ENCODE measurements around the gene MPDZ. TPM values are rescaled to one million over a fixed set of nuclear protein-coding genes. Genes with fewer than 3 reads are reported as not detected.

MPDZ gene
- total and polyA plus RNA-seq, 2 of the 4 experiments (the other 2 are of a cell fraction), result 18.8 to 39.3 TPM

- no peaks in the 10 kb centered on the region for H3K9me3 ChIP-seq (ENCODE audit: control insufficient read depth, insufficient read depth, low read length)
- no peak overlapping the region for H2AFZ ChIP-seq (replicated peaks; ENCODE audit: low read length, poor library complexity)
- H2AK5ac ChIP-seq (ENCODE audit: low read depth, low read length), result no peak overlapping the region
- H4K20me1 ChIP-seq (ENCODE audit: insufficient read depth, low read length), result no peaks in the 10 kb centered on the region
- ChIA-PET POLR2A (ENCODE audit: unreplicated experiment) (no interaction called here), CTCF (interaction anchor here (1.1 kb wide), 1 partner anchor 19 kb away, joined by 3 read pairs; no protein-coding TSS in a partner anchor)
- no TSS peak for BruUV-seq (replicated peaks)
- DNase-seq, result no peak
- H2BK20ac ChIP-seq (ENCODE audit: low read depth, low read length), result no peak overlapping the region
- H3K18ac ChIP-seq (ENCODE audit: low read depth, low read length), result no peak overlapping the region
- H2BK120ac ChIP-seq (ENCODE audit: low read depth, low read length), result no peak overlapping the region
- H4K91ac ChIP-seq (ENCODE audit: insufficient read depth, low read depth, low read length), result no peak overlapping the region
- in situ Hi-C loops (cut with MboI; ENCODE audit: low sequenced_read_pairs), result no loop called here
- TF ChIP-seq RFX5 (IDR thresholded peaks at IDR 0.05; ENCODE audit: low read depth, low read length), result no peak
- TF ChIP-seq RAD21 (IDR thresholded peaks at IDR 0.05; ENCODE audit: low read length), result no peak
- TF ChIP-seq CEBPB (IDR thresholded peaks at IDR 0.05; ENCODE audit: low read depth, low read length), result no peak
- TF ChIP-seq, protein P1, sequence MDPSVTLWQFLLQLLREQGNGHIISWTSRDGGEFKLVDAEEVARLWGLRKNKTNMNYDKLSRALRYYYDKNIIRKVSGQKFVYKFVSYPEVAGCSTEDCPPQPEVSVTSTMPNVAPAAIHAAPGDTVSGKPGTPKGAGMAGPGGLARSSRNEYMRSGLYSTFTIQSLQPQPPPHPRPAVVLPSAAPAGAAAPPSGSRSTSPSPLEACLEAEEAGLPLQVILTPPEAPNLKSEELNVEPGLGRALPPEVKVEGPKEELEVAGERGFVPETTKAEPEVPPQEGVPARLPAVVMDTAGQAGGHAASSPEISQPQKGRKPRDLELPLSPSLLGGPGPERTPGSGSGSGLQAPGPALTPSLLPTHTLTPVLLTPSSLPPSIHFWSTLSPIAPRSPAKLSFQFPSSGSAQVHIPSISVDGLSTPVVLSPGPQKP (IDR thresholded peaks at IDR 0.05; ENCODE audit: borderline replicate concordance, low read depth, low read length), result no peak
- TF ChIP-seq MXI1 (IDR thresholded peaks at IDR 0.05; ENCODE audit: borderline replicate concordance, low read depth, low read length), result no peak
- TF ChIP-seq MAFK (IDR thresholded peaks at IDR 0.05; ENCODE audit: low read depth, low read length), result no peak
- TF ChIP-seq BHLHE40 (IDR thresholded peaks at IDR 0.05; ENCODE audit: low read depth, low read length), result no peak
- TF ChIP-seq FOS (IDR thresholded peaks at IDR 0.05; ENCODE audit: low read depth, low read length), result no peak
- TF ChIP-seq SMC3 (IDR thresholded peaks at IDR 0.05; ENCODE audit: low read depth, low read length), result no peak
- no peak for TF ChIP-seq MAZ (IDR thresholded peaks at IDR 0.05; ENCODE audit: borderline replicate concordance, low read depth, low read length)
- no peak for TF ChIP-seq NFE2L2 (IDR thresholded peaks at IDR 0.05; ENCODE audit: low read depth, low read length)
- no peak for TF ChIP-seq RCOR1 (IDR thresholded peaks at IDR 0.05; ENCODE audit: insufficient replicate concordance, low read length)
- no peak for TF ChIP-seq CHD1 (IDR thresholded peaks at IDR 0.05; ENCODE audit: low read depth, low read length)
- TF ChIP-seq, protein P2, sequence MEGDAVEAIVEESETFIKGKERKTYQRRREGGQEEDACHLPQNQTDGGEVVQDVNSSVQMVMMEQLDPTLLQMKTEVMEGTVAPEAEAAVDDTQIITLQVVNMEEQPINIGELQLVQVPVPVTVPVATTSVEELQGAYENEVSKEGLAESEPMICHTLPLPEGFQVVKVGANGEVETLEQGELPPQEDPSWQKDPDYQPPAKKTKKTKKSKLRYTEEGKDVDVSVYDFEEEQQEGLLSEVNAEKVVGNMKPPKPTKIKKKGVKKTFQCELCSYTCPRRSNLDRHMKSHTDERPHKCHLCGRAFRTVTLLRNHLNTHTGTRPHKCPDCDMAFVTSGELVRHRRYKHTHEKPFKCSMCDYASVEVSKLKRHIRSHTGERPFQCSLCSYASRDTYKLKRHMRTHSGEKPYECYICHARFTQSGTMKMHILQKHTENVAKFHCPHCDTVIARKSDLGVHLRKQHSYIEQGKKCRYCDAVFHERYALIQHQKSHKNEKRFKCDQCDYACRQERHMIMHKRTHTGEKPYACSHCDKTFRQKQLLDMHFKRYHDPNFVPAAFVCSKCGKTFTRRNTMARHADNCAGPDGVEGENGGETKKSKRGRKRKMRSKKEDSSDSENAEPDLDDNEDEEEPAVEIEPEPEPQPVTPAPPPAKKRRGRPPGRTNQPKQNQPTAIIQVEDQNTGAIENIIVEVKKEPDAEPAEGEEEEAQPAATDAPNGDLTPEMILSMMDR (conservative IDR thresholded peaks at IDR 0.05; ENCODE audit: low read depth, low read length), result no peak
- no peak for TF ChIP-seq POLR2A (IDR thresholded peaks at IDR 0.05; ENCODE audit: low read depth, low read length)
- TF ChIP-seq USF2 (IDR thresholded peaks at IDR 0.05; ENCODE audit: low read depth, low read length), result no peak
- no peak overlapping the region for H3K56ac ChIP-seq (ENCODE audit: extremely low read depth, insufficient read depth, low read length)
- H3K79me1 ChIP-seq (ENCODE audit: low read depth in 1 of 2, low read length in 2 of 2), result no peaks in the 10 kb centered on the region; a peak in 2 of 4 replicates
- dilution Hi-C loops (cut with HindIII; ENCODE audit: low sequenced_read_pairs, unreplicated experiment), result no loop called here
- H3K27ac ChIP-seq (ENCODE audit: insufficient read depth, low read length), result no peak overlapping the region
- no peak overlapping the region for H3K23ac ChIP-seq (ENCODE audit: low read depth, low read length)
- H4K5ac ChIP-seq (ENCODE audit: low read depth, low read length), result no peak overlapping the region
- no peak for ATAC-seq (ENCODE audit: low read depth)
- no peak overlapping the region for H3K4me3 ChIP-seq (ENCODE audit: insufficient read depth, low read depth, low read length)
- no peak overlapping the region for H2BK15ac ChIP-seq (ENCODE audit: low read depth, low read length)
- H2BK5ac ChIP-seq (ENCODE audit: low read depth, low read length, poor library complexity, severe bottlenecking), result no peak overlapping the region
- H2AK9ac ChIP-seq (replicated peaks; ENCODE audit: low read depth, low read length, poor library complexity), result no peak overlapping the region
- no peak overlapping the region for H3K4ac ChIP-seq (ENCODE audit: low read depth, low read length)
- 0 out of 2 replicates have a peak, but pooled peaks cover 3% of the 10 kb centered on the region for H3K9me1 ChIP-seq (ENCODE audit: insufficient read depth, low read length)
- no peak overlapping the region for H3K9ac ChIP-seq (ENCODE audit: low read depth, low read length)
- H3K36me3 ChIP-seq (ENCODE audit: control insufficient read depth, insufficient read depth, low read length), result peaks cover 7% of the 10 kb centered on the region
- no peak overlapping the region for H4K8ac ChIP-seq (ENCODE audit: low read depth in 2 of 2, low read length in 2 of 2)
- no peaks in the 10 kb centered on the region for H3K4me1 ChIP-seq (ENCODE audit: control insufficient read depth, insufficient read depth, low read length)
- no peaks in the 10 kb centered on the region for H3K27me3 ChIP-seq (ENCODE audit: control insufficient read depth, insufficient read depth, low read length)
- no peak overlapping the region for H3K14ac ChIP-seq (replicated peaks; ENCODE audit: low read depth, low read length)
- intact Hi-C loops (cut with micrococcal nuclease), result no loop called here
- WGBS, 2 experiments (ENCODE audit: extremely low coverage in 2 of 2, insufficient read length in 1 of 2), result no CpG with 5 or more reads among the region's 1 CpG
- H3K4me2 ChIP-seq (ENCODE audit: low read depth, low read length), result no peak overlapping the region
Measured at GRCh38 chr9:13220837-13221236, 58.7 kb downstream of the MPDZ start.
